GM19043 (cell line): ENCODE data around the gene FOXL2.

Experiments used
- ATAC-seq: cut with Tn5 transposase; IDR thresholded peaks from one replicate; pipeline ENCODE4 v1.9.1; 2021; ENCODE audit warnings: low read depth; ENCODE audit not compliant: unreplicated experiment

Gene FOXL2

GRCh38 chr3:138946663-138947494, at the start of gene FOXL2, which contains the start of gene FOXL2NB:
Gene FOXL2, minus strand, starts transcription at chr3:138947137. Its CDS starts 415 bp downstream, at chr3:138946722.
Gene FOXL2NB, plus strand, starts transcription at chr3:138947217. Its CDS starts 148 bp downstream, at chr3:138947365.
- ATAC-seq = no peak

- ATAC-seq = no peak
These were observed 48.8 kb upstream of the FOXL2 start for GRCh38 chr3:138995706-138996105.

GRCh38 chr3:138987181-138987580, 40.2 kb upstream of the FOXL2 start:
- ATAC-seq = no peak

- no peak for ATAC-seq
These were observed 39.0 kb upstream of the FOXL2 start for GRCh38 chr3:138985932-138986331.

- ATAC-seq = no peak
These were observed 37.9 kb upstream of the FOXL2 start for GRCh38 chr3:138984816-138985215.

GRCh38 chr3:138976047-138976446, 29.1 kb upstream of the FOXL2 start:
- ATAC-seq = no peak

GRCh38 chr3:138975351-138975750, 28.4 kb upstream of the FOXL2 start:
- no peak for ATAC-seq

GRCh38 chr3:138974462-138974861, 27.5 kb upstream of the FOXL2 start:
- ATAC-seq = no peak

GRCh38 chr3:138972941-138973340, 26.0 kb upstream of the FOXL2 start:
- ATAC-seq = no peak

- no peak for ATAC-seq
These were observed 24.9 kb upstream of the FOXL2 start for GRCh38 chr3:138971766-138972320.

- no peak for ATAC-seq
These were observed 18.0 kb upstream of the FOXL2 start for GRCh38 chr3:138964923-138965322.

GRCh38 chr3:138964264-138964663, 17.3 kb upstream of the FOXL2 start:
- ATAC-seq = no peak

- ATAC-seq = no peak
These were observed 16.1 kb upstream of the FOXL2 start for GRCh38 chr3:138962854-138963560.

GRCh38 chr3:138960417-138960852, 13.5 kb upstream of the FOXL2 start:
- no peak for ATAC-seq

- ATAC-seq = no peak
These were observed 3.8 kb upstream of the FOXL2 start for GRCh38 chr3:138950701-138951100.

GRCh38 chr3:138950006-138950644, 3.2 kb upstream of the FOXL2 start:
- ATAC-seq = no peak

- no peak for ATAC-seq
These were observed 2.6 kb upstream of the FOXL2 start for GRCh38 chr3:138949445-138950005.

- ATAC-seq = no peak
These were observed 2.1 kb upstream of the FOXL2 start for GRCh38 chr3:138949002-138949418.

GRCh38 chr3:138948371-138949001, 1.5 kb upstream of the FOXL2 start:
- ATAC-seq = no peak

GRCh38 chr3:138947495-138948121, 671 bp upstream of the FOXL2 start:
- no peak for ATAC-seq
